ENCODE data around the gene KIAA0040.

KIAA0040 gene

DNA sequence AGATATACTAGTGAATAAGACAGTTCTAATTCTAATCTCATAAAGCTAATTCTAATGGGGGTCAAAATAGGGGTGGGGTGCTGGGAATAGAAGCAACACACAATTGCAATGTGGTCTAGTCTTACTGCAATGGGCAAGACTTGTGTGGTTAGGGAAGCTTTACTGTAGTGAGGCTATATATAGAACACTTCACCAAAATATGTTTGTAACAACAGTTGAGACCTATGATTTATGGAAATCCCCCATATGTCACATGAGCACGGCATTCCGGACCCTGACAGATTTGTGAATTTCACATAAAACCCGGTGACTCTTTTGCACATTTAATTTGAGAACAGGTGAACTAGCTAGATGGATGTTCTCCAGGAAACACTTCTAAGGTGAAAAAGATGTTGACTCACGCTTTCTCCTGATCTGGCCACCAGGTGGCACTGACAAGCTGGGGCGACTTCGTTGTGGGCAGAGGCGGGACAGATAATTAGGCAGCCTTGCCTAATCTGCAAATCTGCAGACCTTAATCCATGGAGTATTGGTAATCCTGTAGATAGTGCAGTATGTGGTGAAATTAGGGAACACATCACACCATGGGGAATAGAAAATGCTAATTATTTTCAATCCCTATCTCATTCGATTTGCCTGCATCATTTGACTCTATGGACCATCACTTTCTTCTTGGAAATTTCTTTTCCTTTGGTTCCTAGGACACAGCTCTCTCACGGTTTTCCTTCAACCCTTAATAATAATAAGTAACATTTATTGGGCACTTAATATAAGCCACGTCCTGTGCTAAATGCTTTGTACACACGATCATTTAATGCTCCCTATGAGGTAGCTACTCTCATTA lies 37.7 kb downstream of the KIAA0040 start:
- Histone ChIP-seq H2BK5ac (ENCODE audit: low read depth, low read length, poor library complexity, severe bottlenecking) (no peak overlapping the region), H3K4me2 (ENCODE audit: low read length, poor library complexity, severe bottlenecking) (no peak overlapping the region), H3K79me1 (replicated peaks; ENCODE audit: low read length, poor library complexity, severe bottlenecking) (no peaks in the 10 kb centered on the region), H2BK15ac (ENCODE audit: low read depth, poor library complexity, severe bottlenecking) (no peak overlapping the region), H3K23ac (ENCODE audit: low read length in 2 of 2) (no peak overlapping the region), H2AFZ (ENCODE audit: low read depth, low read length) (no peak overlapping the region), H2AK5ac (ENCODE audit: low read length, severe bottlenecking) (no peak overlapping the region), H3K14ac (ENCODE audit: low read length in 2 of 2) (no peak overlapping the region), H4K91ac (ENCODE audit: low read length) (no peak overlapping the region), H2BK120ac (ENCODE audit: low read depth, low read length) (no peak overlapping the region), H3K27me3 (ENCODE audit: control insufficient read depth in 1 of 2, insufficient read depth in 1 of 2, low read length in 2 of 2) (peaks cover 18 to 22% of the 10 kb centered on the region in 2 experiments), H2BK12ac (ENCODE audit: low read length in 2 of 2) (no peak overlapping the region), H3K36me3 (ENCODE audit: control insufficient read depth in 1 of 2, insufficient read depth in 2 of 2, low read depth in 1 of 2, low read length in 2 of 2) (no peaks in the 10 kb centered on the region), H3K27ac (ENCODE audit: low read length, poor library complexity, severe bottlenecking) (no peak overlapping the region), H3K9me3 (ENCODE audit: control insufficient read depth, low read length) (no peaks in the 10 kb centered on the region), H3K4me3 (ENCODE audit: insufficient read depth in 1 of 2, low read depth in 1 of 2, low read length in 2 of 2) (no peak overlapping the region), H3K18ac (ENCODE audit: low read depth in 1 of 2, low read length in 2 of 2) (no peak overlapping the region), H4K8ac (ENCODE audit: low read length) (no peak overlapping the region), H3K9ac (ENCODE audit: low read length) (no peak overlapping the region), H3K4me1 (ENCODE audit: control insufficient read depth, insufficient read depth, low read depth, low read length) (no peaks in the 10 kb centered on the region), H3K4ac (ENCODE audit: low read depth in 1 of 2, low read length in 2 of 2) (no peak overlapping the region)
- DNase-seq: peak; percentile 47
- WGBS: 31% methylated on average over 11 of the region's 11 CpGs

DNA sequence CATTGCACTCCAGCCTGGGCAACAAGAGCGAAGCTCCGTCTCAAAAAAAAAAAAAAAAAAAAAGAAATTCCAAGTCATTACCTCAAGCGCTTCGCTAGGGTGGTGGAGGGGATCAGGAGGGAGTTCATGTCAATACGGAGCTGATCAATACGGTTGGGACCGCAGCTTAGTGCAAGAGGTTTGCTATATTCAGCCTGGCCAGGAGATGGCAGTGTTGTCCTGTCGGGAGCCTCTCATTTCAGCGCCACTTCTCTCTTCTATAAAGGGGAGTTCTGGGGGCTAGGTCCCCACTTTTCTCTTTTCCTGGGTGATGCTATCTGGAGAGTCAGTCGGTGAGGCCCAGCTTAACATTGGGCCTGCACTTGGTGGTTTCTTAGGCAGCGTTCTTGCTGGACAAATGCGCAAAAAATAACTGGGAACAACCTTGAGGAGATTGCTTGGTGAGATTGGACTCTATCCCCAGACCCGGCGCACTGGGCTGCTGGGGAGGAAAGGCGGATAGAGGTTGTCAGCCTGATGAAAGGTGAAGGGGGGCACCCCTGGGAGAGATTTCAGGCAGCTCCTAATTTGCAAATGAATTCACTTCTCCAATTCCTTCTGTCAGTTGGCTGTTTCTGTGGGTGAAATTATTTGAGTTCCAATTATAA lies 40.4 kb downstream of the KIAA0040 start:
- no peak overlapping the region for H2AK5ac ChIP-seq (ENCODE audit: low read length, severe bottlenecking)
- H3K36me3 ChIP-seq (ENCODE audit: control insufficient read depth in 1 of 2, insufficient read depth in 2 of 2, low read depth in 1 of 2, low read length in 2 of 2): no peaks in the 10 kb centered on the region
- H2BK120ac ChIP-seq (ENCODE audit: low read depth, low read length): no peak overlapping the region
- no peak overlapping the region for H4K91ac ChIP-seq (ENCODE audit: low read length)
- peaks cover 21 to 22% of the 10 kb centered on the region in 2 experiments for H3K27me3 ChIP-seq (ENCODE audit: control insufficient read depth in 1 of 2, insufficient read depth in 1 of 2, low read length in 2 of 2)
- no peak overlapping the region for H3K9ac ChIP-seq (ENCODE audit: low read length)
- no peak overlapping the region for H2AFZ ChIP-seq (ENCODE audit: low read depth, low read length)
- H3K14ac ChIP-seq (ENCODE audit: low read length in 2 of 2): no peak overlapping the region
- no peak overlapping the region for H2BK15ac ChIP-seq (ENCODE audit: low read depth, poor library complexity, severe bottlenecking)
- no peak overlapping the region for H4K8ac ChIP-seq (ENCODE audit: low read length)
- no peak overlapping the region for H2BK12ac ChIP-seq (ENCODE audit: low read length in 2 of 2)
- H3K4ac ChIP-seq (ENCODE audit: low read depth in 1 of 2, low read length in 2 of 2): no peak overlapping the region
- peak; percentile 43 for DNase-seq
- no peaks in the 10 kb centered on the region for H3K9me3 ChIP-seq (ENCODE audit: control insufficient read depth, low read length)
- H3K4me2 ChIP-seq (ENCODE audit: low read length, poor library complexity, severe bottlenecking): no peak overlapping the region
- H3K23ac ChIP-seq (ENCODE audit: low read length in 2 of 2): no peak overlapping the region
- no peaks in the 10 kb centered on the region for H3K4me1 ChIP-seq (ENCODE audit: control insufficient read depth, insufficient read depth, low read depth, low read length)
- H2BK5ac ChIP-seq (ENCODE audit: low read depth, low read length, poor library complexity, severe bottlenecking): no peak overlapping the region
- 8% methylated on average over 12 of the region's 15 CpGs for WGBS
- no peak overlapping the region for H3K27ac ChIP-seq (ENCODE audit: low read length, poor library complexity, severe bottlenecking)
- H3K79me1 ChIP-seq (replicated peaks; ENCODE audit: low read length, poor library complexity, severe bottlenecking): no peaks in the 10 kb centered on the region
- no peak overlapping the region for H3K4me3 ChIP-seq (ENCODE audit: insufficient read depth in 1 of 2, low read depth in 1 of 2, low read length in 2 of 2)
- no peak overlapping the region for H3K18ac ChIP-seq (ENCODE audit: low read depth in 1 of 2, low read length in 2 of 2)

DNA sequence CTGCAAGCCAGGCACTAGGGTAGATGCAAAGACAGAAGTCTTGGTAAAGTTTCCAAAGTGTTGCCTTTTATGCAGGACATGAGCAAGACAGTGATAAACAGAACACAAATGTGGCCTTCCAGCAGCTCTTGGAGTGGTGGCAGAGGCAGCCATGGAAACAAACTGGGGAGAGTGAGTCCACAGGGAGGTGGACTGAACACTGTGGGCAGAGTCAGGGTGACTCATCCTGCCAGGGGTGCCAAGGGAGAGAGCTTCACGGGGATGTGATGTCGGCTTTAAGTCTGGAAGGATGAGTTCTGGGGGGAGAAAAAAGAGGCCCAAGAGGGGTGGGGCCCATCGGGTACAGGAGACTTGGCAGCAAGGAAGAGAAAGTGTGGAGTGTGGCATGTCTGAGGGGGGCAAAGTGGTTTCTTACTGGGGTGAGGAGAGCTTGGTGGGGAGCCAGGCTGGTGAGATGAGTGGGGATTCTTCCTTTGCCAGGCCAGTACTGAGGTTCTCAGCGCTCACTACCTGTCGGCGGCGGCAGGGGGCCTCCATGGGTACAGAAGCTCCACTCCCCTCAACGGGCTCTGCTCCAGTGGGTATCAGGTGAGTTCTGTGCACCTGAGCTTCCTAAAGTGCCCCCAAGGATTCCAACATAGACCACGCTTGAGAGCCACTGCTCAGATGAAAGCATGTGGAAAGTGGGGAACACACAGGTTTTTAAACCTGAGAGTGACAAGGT lies 41.8 kb downstream of the KIAA0040 start:
- Histone ChIP-seq H3K79me1 (replicated peaks; ENCODE audit: low read length, poor library complexity, severe bottlenecking) (no peaks in the 10 kb centered on the region), H3K27ac (ENCODE audit: low read length, poor library complexity, severe bottlenecking) (no peak overlapping the region), H3K4ac (ENCODE audit: low read depth in 1 of 2, low read length in 2 of 2) (no peak overlapping the region), H3K4me2 (ENCODE audit: low read length, poor library complexity, severe bottlenecking) (no peak overlapping the region), H3K9me3 (ENCODE audit: control insufficient read depth, low read length) (no peaks in the 10 kb centered on the region), H3K14ac (ENCODE audit: low read length in 2 of 2) (no peak overlapping the region), H2BK15ac (ENCODE audit: low read depth, poor library complexity, severe bottlenecking) (no peak overlapping the region), H4K91ac (ENCODE audit: low read length) (no peak overlapping the region), H2AK5ac (ENCODE audit: low read length, severe bottlenecking) (no peak overlapping the region), H3K9ac (ENCODE audit: low read length) (peak overlapping the region; percentile 25), H3K23ac (ENCODE audit: low read length in 2 of 2) (no peak overlapping the region), H2BK5ac (ENCODE audit: low read depth, low read length, poor library complexity, severe bottlenecking) (no peak overlapping the region), H3K4me3 (ENCODE audit: insufficient read depth in 1 of 2, low read depth in 1 of 2, low read length in 2 of 2) (no peak overlapping the region), H2BK120ac (ENCODE audit: low read depth, low read length) (no peak overlapping the region), H3K18ac (ENCODE audit: low read depth in 1 of 2, low read length in 2 of 2) (no peak overlapping the region), H3K4me1 (ENCODE audit: control insufficient read depth, insufficient read depth, low read depth, low read length) (peaks cover 1% of the 10 kb centered on the region), H4K8ac (ENCODE audit: low read length) (no peak overlapping the region), H2BK12ac (ENCODE audit: low read length in 2 of 2) (no peak overlapping the region), H2AFZ (ENCODE audit: low read depth, low read length) (no peak overlapping the region), H3K27me3 (ENCODE audit: control insufficient read depth in 1 of 2, insufficient read depth in 1 of 2, low read length in 2 of 2) (peaks cover 21 to 22% of the 10 kb centered on the region in 2 experiments), H3K36me3 (ENCODE audit: control insufficient read depth in 1 of 2, insufficient read depth in 2 of 2, low read depth in 1 of 2, low read length in 2 of 2) (no peaks in the 10 kb centered on the region)
- DNase-seq: no peak
- 66% methylated on average over 9 of the region's 9 CpGs for WGBS

DNA sequence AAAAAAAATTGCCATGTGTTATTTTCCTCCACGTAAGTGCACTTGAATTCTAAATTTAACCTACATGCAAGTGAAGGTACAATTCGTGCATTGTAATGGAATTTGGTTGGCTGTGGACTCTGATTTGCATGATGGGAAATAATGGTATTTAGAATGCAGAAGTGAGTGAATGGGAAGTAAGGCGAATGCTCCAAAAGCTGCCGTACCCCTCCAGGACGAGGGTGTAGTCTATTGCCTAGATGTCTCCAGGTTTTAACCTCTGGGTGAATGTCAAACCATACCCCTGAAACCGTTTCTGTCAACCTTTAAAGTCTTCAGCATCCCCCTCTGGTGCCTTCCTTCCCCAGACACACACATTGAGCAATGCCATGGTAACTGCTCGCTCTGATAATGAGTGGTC lies 44.5 kb downstream of the KIAA0040 start:
- Histone ChIP-seq H2BK15ac (ENCODE audit: low read depth, poor library complexity, severe bottlenecking) (no peak overlapping the region), H3K4me2 (ENCODE audit: low read length, poor library complexity, severe bottlenecking) (no peak overlapping the region), H2AFZ (ENCODE audit: low read depth, low read length) (no peak overlapping the region), H3K23ac (ENCODE audit: low read length in 2 of 2) (no peak overlapping the region), H2BK5ac (ENCODE audit: low read depth, low read length, poor library complexity, severe bottlenecking) (no peak overlapping the region), H4K8ac (ENCODE audit: low read length) (no peak overlapping the region), H4K91ac (ENCODE audit: low read length) (no peak overlapping the region), H3K9ac (ENCODE audit: low read length) (no peak overlapping the region), H3K4me1 (ENCODE audit: control insufficient read depth, insufficient read depth, low read depth, low read length) (peaks cover 1% of the 10 kb centered on the region), H3K4ac (ENCODE audit: low read depth in 1 of 2, low read length in 2 of 2) (no peak overlapping the region), H3K18ac (ENCODE audit: low read depth in 1 of 2, low read length in 2 of 2) (no peak overlapping the region), H3K27me3 (ENCODE audit: control insufficient read depth in 1 of 2, insufficient read depth in 1 of 2, low read length in 2 of 2) (peaks cover 9 to 33% of the 10 kb centered on the region in 2 experiments), H3K36me3 (ENCODE audit: control insufficient read depth in 1 of 2, insufficient read depth in 2 of 2, low read depth in 1 of 2, low read length in 2 of 2) (no peaks in the 10 kb centered on the region), H3K14ac (ENCODE audit: low read length in 2 of 2) (no peak overlapping the region), H2BK12ac (ENCODE audit: low read length in 2 of 2) (no peak overlapping the region), H3K9me3 (ENCODE audit: control insufficient read depth, low read length) (no peaks in the 10 kb centered on the region), H3K27ac (ENCODE audit: low read length, poor library complexity, severe bottlenecking) (no peak overlapping the region), H3K4me3 (ENCODE audit: insufficient read depth in 1 of 2, low read depth in 1 of 2, low read length in 2 of 2) (no peak overlapping the region), H2BK120ac (ENCODE audit: low read depth, low read length) (no peak overlapping the region), H3K79me1 (replicated peaks; ENCODE audit: low read length, poor library complexity, severe bottlenecking) (no peaks in the 10 kb centered on the region), H2AK5ac (ENCODE audit: low read length, severe bottlenecking) (no peak overlapping the region)
- WGBS: 88% methylated on average over 6 of the region's 7 CpGs
- DNase-seq: no peak

All from mesenchymal stem cell (in vitro differentiated cells and primary cell).